Measurements from ENCODE around the gene MT1G.
"Not testable (repeated sequence)": the region's sequence is repeated elsewhere in the genome, so short reads cannot be mapped to it uniquely, and the experiment has no call there.

The MT1G gene

DNA sequence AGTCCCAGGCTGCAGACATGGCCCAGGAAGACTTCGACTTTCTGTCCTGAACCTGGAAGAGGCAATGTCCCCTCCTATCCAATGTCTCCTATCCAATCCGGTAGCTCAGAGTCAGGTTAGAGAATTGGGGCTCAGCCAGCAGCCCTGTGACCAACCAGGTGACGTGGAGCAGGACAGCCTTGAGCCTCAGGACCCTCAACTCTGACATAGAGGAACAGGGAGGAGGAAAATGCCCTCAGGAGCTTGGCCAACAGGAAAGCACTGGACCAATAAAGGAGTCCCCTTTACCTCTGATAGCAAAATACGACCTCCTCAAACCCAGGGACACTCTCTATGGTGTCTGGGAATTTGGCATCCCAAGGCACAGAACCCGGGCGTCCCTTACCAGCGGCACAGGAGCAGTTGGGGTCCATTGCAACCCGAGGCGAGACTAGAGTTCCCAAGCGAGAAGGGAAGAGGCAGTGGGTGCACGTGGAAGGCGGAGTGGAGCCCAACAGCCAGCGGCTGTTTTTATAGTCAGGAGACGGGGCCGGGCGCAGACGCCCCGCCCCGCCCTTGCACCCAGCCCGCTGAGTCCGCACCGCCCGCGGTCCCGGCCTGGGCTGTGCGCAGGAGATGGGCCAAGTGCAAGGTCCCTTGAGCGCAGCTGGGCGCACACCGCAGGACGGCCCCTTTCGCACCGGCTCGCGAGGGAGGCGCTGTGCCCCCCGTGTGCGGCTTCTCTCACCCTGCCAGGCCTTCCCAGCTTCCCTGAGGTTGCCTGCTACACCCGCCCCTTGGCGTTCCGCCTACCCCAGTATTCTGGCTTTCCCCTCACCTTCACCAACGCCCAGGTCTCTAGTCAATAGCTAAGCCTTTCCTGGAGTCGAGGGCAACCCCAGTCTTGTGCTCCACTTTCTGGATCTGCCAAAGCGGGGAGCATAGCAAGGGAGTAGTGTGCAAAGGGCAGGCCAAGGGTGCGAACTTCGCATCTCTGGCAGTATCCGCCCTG, at the start of gene MT1G:
Gene MT1G (minus strand): TSS at position 485 of the 991 bp plus-strand sequence. CDS start 72 bp downstream, at position 413.
- no peak for DNase-seq (ENCODE audit: low read depth, low spot score)

DNA sequence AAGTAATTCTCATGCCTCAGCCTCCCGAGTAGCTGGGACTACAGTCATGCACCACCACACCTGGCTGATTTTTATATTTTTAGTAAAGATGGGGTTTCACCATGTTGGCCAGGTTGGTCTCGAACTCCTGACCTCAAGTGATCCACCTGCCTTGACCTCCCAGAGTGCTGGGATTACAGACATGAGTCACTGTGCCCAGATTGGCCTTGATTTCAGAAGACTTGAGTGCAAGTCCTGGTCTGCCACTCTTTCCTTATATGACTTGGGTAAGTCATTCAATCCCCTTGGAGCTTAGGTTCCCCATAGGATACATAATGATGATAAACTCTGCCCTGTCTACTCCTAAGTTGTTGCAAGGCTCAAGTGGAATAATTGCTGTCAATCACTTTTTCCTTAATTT, 49.7 kb upstream of the MT1G start:
- DNase-seq (ENCODE audit: low read depth, low spot score), result not testable (repeated sequence)

DNA sequence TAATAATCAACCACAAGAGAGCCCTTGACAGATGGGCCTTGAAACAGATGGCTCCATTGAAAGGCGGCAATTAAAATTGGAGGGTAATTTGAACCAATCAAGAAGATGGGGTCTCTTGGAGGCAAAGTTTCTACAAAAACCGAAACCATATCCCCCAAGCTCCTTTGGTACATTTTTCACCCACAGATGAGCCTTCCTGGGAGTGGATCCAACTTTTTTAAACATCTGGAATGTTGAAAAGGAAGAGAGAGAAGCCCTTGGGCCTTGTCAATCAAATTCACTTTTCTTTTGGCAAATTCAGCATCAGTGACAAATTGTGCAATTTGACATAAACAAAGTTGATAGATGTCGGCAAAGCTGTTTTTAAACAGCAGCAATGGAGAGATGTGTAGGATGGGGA, 48.9 kb upstream of the MT1G start:
- no peak for DNase-seq (ENCODE audit: low read depth, low spot score)

DNA sequence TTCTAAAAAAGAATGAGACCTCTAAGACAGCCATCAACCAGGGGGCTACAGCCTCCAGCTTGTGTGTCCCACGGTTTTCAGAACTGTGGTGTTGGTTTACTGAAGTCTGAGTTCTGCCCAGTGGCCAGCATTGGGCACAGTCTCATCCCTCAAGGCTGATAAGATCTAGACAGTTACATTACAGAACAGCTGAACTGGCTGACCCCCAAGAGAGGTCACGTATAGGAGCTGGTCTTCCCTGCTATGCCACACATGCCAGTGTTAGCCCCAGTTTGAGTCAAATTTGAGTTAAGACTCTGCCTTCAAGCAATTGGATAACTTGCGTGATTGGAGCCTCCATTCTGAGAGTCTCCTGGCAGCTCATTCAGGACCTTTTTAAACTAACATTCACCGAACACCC, 47.3 kb upstream of the MT1G start:
- no peak for DNase-seq (ENCODE audit: low read depth, low spot score)

DNA sequence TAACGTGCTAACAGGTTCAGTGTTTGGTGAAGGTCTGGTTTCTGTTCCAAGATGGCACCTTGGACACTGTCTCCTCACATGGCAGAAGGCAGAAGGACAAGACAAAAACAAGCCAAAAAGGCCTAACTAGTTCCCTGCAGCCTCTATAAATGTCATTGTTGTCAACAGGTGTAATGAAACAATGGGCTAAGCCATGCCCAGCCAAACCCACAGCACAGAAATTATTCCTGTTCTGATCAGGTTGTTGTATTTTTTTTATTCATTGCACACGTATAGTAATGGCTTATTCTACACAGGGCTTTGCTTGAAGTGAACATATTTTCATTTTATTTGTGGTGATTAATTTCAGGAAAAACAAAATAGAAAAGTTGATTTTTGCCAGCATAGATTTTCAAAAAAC, 45.9 kb upstream of the MT1G start:
- no peak for DNase-seq (ENCODE audit: low read depth, low spot score)

DNA sequence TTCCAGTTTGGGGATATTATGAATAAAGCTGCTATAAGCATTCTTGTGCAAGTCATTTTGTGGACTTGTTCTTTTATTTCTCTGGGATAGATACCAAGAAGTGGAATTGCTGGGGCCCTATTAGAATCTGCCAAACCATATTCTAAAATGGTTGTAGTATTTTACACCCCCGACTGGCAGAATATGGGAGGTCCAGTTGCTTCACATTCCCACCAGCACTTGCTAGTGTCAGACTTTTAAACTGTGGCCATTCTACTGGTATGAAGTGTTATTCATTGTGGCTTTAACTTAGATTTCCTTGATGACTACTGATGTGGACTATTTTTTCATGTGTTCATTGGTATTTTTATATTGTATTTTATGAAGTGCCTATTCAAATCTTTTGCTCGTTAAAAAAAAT, 44.0 kb upstream of the MT1G start:
- DNase-seq (ENCODE audit: low read depth, low spot score), result no peak

DNA sequence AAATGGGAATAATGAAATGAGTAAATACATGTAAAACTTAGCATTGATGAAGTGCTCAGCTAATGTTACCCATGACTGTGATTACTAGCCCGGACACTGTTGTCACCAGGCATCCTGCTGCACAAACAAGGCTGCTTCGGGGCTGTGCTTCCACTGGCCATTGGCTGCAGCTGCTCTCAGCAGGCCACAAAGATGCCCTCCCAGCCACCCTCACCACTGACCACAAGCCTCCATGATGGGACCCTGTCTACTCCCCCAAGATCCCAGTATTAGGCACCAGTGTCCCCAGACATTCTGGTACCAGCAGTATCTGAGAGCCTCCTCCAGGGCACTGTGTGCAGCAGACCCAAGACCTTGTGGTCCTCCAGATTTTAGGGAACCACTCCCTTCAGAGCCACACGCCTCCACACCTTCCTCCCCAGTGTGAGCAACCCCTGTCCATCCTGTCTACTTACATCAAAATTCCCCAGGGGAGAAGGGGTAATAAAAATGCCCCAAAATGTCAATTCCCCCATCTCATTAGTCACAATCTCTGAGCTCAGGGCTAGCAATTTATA, 42.4 kb upstream of the MT1G start:
- DNase-seq (ENCODE audit: low read depth, low spot score), result no peak

DNA sequence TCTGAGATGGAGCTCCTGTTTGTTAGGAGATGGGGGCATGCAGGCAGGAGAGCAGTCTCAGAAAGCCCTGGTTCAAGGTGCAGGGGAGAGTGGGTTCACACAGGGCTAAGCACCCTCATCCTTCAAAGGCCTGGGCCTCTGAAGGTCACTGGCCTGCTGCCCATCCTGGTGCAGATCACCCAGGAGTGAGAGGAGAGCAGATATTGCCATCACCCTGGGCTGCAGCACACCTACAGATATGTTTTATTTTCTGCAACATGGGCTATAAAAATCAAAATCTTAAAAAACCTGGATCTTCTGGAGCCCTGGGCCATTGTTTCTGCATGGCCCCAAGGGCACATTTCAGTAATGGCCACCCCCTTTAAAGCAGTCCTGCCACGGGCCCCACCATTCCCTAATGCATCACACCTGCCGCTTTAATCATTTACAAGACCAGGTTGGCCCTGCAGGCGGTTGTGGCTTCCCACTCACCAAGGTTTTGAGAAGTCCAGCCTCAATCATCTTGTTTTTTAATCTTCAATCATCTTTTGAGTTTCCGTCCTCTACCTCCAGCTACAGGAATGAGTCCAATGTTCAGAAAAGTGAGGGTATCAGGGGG, 41.7 kb upstream of the MT1G start:
- DNase-seq (ENCODE audit: low read depth, low spot score), result no peak

DNA sequence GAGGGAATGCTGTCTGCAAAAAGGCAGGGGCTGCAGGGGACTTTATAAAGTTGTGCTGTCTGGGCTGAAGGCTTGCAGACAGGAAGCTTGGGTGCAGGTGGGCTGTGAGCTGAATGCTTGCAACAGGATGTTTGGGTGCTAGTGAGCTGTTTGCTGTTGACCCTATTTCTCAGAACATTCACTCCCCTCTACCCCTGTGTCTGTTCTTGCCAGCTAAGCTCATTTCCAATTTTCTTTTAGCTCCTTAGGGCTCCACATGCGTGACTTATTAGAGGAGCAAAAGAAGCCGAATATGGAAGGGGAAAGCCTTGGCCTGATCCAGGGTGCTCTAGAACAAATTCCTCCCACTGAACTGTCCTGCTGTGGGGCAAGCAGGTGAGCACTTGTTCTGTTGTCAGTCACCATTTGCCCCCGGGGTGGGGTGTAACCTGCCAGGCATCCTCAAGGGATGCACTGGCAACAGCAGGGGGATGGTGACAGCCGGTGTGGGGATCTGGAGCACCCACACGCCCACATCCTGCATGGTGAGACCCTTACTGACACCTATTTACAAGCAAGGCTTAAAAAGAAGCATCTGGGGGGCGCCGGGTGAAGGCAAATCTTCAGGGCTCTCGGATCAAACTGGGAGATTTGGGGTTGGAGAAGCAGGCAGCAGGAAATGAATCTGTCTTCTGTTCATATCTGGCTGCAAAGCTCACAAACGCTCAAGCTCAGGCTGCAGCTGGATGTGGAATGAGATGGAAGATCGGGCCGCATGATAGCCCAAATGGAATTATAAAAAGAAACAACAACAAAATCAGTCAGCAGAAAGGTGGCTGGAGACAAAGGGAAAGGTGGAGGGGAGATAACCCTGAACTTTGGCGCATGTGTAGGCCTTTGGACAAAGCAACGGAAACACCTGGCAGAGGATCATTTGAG, 40.9 kb upstream of the MT1G start:
- no peak for DNase-seq (ENCODE audit: low read depth, low spot score)

DNA sequence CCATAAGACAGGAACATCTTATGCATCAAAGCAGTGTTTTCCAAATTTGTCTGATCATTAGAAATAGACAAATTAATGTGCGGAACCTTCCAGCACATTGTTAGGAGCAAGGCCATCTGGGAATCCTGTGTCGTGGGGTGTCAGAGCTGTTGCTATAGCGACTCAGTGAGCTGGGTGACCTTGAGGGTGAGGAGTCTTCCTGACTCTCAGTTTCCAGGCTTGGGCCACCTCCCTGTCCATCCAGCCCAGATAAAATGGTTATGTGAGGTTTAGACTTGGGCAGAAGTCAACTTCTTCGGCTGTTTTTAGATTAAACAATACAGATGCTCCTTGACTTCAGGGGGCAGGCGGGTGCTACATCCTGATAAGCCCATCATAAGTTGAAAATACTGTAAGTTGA, 35.0 kb upstream of the MT1G start:
- DNase-seq (ENCODE audit: low read depth, low spot score), result no peak

DNA sequence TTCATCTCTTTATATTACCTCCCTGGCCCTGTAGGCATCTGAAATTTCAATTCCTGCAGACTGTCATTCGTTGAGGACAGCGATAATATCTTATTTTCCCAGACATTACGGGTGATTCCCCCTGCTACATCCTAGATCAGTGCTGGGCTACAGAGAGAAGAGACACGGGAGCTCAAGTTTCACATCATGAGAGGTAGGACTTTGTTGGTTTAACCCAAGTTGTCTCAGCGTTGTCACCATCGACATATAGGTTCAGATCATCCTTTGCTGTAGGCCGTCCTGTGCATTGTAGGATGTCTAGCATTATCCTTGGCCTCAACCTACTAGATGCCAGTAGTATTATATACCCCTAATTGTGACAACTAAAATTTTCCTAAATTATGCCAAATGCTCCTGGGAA, 33.7 kb upstream of the MT1G start:
- no peak for DNase-seq (ENCODE audit: low read depth, low spot score)

DNA sequence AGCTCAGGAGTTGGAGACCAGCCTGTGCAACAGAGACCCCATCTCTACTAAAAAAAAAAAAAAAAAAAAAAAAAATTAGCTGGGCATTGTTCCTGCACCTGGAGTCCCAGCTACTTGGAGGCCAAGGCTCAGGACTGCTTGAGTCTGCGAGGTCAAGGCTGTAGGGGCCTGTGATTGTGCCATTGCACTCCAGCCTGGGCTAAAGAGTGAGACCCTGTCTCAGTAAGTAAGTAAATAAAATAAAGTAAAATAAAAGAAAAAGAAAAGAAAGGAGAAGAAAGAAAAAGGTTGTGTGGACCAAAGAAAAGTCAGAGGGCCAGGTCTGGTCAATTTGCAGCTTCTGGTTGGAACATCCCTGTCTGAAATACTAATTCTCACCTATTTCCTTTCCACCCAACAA, 32.8 kb upstream of the MT1G start:
- no peak for DNase-seq (ENCODE audit: low read depth, low spot score)

DNA sequence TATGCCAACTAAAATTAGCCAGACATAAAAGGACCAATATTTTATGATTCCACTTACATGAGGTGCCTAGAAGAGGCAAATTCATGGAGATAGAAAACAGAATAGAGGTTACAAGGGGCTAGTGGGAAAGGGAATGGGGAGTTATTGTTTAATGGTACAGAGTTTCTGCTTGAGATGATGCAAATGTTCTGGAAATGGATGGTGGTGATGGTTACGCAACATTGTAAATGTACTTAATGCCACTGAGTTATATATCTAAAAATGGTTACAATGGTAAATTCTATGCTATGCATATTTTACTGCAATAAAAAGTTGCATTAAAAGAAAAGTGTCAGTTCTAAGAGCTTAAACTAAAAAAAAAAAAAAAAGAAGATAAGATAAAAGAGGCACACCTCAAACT, 32.3 kb upstream of the MT1G start:
- no peak for DNase-seq (ENCODE audit: low read depth, low spot score)

DNA sequence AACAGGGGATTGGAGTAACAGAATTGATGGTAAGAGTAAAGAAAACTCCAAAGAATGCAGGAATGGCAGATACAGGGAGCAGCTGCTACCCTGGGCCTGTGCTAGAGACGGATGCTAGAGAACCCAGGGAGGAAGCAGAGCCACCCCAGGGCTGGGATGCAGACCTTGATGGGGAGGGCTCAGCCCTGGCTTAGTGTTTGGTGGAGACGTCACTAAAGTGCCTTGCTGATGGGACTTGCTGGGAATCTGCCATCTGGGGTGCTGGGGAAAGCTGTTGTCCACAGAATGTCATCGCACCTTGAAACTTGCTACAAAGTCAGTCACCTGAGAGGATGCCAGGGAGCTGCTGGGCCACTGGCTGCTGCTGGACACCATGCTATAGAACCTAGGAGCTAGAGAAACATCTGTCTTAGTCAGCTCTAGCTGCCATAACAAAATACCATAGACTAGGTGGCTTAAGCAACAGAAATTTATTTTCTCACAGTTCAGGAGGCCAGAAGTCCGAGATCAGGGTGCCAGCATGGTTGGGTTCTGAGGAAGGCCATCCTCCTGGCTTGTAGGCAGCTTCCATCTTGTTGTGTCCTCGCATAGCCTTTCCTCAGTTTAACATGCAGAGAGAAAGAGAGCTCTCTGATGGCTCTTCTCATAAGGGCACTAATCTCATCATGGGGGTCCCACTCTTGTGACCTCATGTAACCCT, 29.7 kb upstream of the MT1G start:
- DNase-seq (ENCODE audit: low read depth, low spot score), result no peak

DNA sequence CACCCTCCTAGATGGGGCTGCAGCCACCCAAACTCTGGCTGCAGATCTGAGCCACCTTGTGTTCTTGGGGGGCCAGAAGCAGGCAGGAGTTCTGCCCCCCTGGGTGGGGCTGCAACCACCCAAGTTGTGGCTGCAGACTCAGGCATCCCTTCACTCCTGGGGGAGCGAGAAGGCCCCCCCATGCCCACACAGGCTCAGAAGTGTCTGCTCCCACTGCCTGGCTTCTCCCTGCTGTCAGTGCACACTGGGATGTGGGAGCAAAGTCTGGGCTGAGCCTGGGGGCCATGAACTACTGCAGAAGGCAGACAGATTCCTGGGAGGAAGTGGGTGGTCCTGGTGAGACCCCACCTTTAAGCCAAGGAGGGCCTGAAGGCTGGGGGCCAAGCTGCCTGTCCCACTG, 27.4 kb upstream of the MT1G start:
- no peak for DNase-seq (ENCODE audit: low read depth, low spot score)

DNA sequence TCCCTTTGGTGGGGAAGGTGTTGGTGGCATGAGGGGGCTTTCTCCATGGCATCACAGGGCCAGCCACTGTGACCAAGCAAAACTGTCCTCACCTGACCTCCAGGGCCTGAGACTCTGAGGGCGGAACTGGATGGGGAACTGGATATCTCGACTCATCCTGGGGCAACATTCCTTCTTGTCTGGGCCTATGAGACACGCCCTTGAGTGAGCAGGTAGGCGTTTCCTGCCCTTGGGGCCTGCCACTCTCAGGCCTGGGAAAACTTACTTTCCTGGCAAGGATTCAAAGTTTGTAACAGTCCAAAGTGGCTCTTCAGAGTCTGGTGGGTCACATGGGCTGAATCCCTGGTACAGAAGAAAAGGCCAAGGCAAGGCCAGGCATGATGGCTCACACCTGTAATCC, 24.0 kb upstream of the MT1G start:
- no peak for DNase-seq (ENCODE audit: low read depth, low spot score)

DNA sequence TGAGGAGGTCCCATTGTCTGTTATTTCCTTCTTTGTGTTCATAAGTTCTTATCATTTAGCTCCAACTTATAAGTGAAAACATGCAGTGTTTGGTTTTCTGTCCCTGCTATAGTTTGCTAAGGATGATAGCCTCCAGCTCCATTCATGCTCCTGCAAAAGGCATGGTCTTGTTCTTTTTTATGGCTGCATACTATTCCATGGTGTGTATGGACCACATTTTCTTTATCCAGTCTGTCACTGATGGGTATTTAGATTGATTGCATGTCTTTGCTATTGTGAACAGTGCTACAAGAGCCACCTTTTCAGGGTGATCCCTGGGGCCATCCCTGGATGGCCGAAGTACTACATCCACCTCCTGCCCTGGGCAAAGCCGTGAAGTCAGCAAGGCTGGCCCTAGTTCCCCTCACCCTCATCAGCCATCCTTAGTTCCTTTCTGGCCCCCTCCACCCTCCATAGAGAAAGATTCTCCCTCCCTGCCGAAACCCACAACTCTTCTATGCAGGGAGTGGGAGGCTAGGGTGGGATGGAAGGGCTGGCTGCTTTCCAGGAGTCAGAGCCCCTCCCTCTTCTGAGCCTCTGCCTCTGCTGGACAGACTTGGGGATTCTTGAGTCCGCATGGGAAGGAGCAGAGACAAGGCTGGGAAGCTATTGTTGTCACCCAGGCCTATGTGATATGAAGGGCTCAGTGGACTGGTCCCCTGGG, 22.7 kb upstream of the MT1G start:
- no peak for DNase-seq (ENCODE audit: low read depth, low spot score)

DNA sequence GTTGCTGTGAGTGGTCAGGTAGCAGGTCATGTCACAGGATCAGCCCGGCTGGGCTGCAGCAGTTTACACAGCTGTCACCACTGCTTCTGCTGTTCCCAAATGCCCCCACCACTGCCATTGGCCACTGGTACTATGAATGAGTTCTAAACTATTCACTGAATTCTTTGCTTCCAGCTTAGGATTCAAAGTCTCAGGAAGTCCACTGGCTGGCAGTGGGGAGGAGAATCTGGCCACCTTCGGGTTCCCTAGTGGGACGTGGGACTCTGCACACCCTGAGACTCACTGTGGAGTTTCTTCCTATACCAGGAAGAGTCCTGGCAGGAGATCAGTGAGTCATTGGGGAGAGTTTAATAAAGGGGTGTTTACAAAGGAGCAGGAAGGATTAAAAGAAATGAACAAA, 21.3 kb upstream of the MT1G start:
- DNase-seq (ENCODE audit: low read depth, low spot score), result no peak

DNA sequence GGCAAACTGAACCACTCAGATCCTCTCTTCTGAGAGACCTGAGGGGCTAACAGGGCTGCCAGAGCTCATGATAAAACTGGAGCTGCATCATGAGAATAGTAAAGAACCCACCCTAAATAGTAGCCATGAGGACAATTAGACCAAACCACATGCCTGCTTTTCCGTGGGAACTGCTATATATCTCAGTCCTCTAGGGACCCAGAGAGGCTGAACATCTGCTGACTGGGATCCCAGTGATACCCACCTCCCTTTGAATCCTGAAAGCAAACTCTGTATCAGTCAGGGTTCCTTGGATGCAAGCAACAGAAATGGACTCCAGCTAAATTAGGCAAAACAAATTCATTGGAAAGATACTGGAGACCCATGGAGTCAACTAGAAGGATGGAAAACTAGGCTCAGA, 20.9 kb upstream of the MT1G start:
- no peak for DNase-seq (ENCODE audit: low read depth, low spot score)

DNA sequence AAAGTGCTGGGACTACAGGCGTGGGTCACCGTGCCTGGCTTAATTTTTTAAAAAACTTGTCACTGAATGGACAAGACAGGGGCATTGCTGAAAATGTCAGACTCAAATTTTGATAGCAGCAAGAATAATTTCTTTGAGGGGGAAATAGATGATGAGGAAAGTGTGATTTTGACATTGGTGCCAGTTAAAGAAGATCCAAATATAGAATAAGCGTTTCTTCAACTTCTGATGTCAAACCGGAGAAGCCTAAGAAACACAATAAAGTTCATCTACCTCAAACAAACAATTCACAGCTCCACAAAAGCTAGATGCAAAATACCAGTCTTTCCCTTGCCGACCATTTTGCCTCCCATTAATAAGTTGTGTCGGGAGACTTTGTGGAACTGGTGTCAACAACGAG, 18.9 kb upstream of the MT1G start:
- no peak for DNase-seq (ENCODE audit: low read depth, low spot score)

All from iPS DF 19.7 (cell line).